Endothelial cell of umbilical vein (primary cell): ENCODE measurements around the gene POLN. TPM values are rescaled to one million over a fixed set of nuclear protein-coding genes. Genes with fewer than 3 reads are reported as not detected.

Source experiments
- BruUV-seq: library from RNA; stranded (reverse); fragments of 400-500 nt; replicated peaks from 2 replicates; lab custom pipeline; 2021; lab: Mats Ljungman, UMichigan
- CTCF ChIA-PET: fragments of 300-600, 350-600 bp; sonication (Branson Sonifier 250); formaldehyde crosslinking; loops from one replicate; lab custom pipeline; 2021; ENCODE audit warnings: antibody characterized with exemption, inconsistent platforms; lab: Charles Lee
- POLR2A ChIA-PET: fragments of 300-600, 350-600 bp; sonication (Branson Sonifier 250); formaldehyde crosslinking; loops from one replicate; lab custom pipeline; 2021; ENCODE audit warnings: antibody characterized with exemption, inconsistent platforms; lab: Charles Lee
- DNase-seq: peaks from one replicate; pipeline ENCODE4 v3.0.0-alpha.2; 2011; ENCODE audit warnings: low read depth, low spot score
- FAIRE-seq: peaks from 2 replicates; lab custom pipeline; 2011; peaks lifted over from hg19 to GRCh38; lab: Jason Lieb, UNC
- H2AFZ ChIP-seq: 2 replicates; pipeline ENCODE4 v1.6.0; 2012; ENCODE audit warnings: low read depth, low read length, control low read depth, inconsistent platforms
- H3K27ac ChIP-seq: 2 replicates; pipeline ENCODE4 v1.5.1; 2011; ENCODE audit warnings: low read depth, mild to moderate bottlenecking, control low read depth, low read length, moderate library complexity; ENCODE audit not compliant: insufficient read depth
- H3K27me3 ChIP-seq, 2 experiments: 2 replicates each; pipeline versions ENCODE4 v1.6.0 to v1.6.1; 2011; ENCODE audit warnings: low read length in 2 of 2, mixed read lengths in 1 of 2; ENCODE audit not compliant: control insufficient read depth in 2 of 2, insufficient read depth in 2 of 2
- H3K36me3 ChIP-seq, 2 experiments: 2 replicates in 1 of 2; 3 replicates in 1 of 2; pipeline ENCODE4 v1.5.1; 2011; ENCODE audit warnings: low read length in 2 of 2, mild to moderate bottlenecking in 1 of 2, moderate library complexity in 1 of 2; ENCODE audit not compliant: control insufficient read depth in 2 of 2, insufficient read depth in 2 of 2; ENCODE audit errors: extremely low read depth in 1 of 2
- H3K4me1 ChIP-seq: 3 replicates; pipeline ENCODE4 v1.5.1; 2011; ENCODE audit warnings: mild to moderate bottlenecking, low read length; ENCODE audit not compliant: control insufficient read depth, insufficient read depth; ENCODE audit errors: extremely low read depth
- H3K4me2 ChIP-seq: 2 replicates; pipeline ENCODE4 v1.6.1; 2011; ENCODE audit warnings: low read length, control low read depth, mixed read lengths; ENCODE audit not compliant: insufficient read depth
- H3K4me3 ChIP-seq, 3 experiments: fragments of 200-600 bp in 1 of 3; sonication (generic), shearing (Covaris generic) in 1 of 3; replicated peaks in 1 of 3; 2 replicates each; pipeline ENCODE4 v1.5.1; 2011 to 2016; ENCODE audit warnings: control low read depth in 3 of 3, low read length in 3 of 3, mild to moderate bottlenecking in 2 of 3, inconsistent platforms in 1 of 3, low read depth in 1 of 3, moderate library complexity in 1 of 3; ENCODE audit not compliant: insufficient read depth in 1 of 3
- H3K79me2 ChIP-seq: 2 replicates; pipeline ENCODE4 v1.6.0; 2012; ENCODE audit warnings: low read length, inconsistent platforms; ENCODE audit not compliant: control insufficient read depth, insufficient read depth
- H3K9ac ChIP-seq: replicated peaks from 2 replicates; pipeline ENCODE3; 2011; ENCODE audit warnings: low read length, control low read depth; ENCODE audit not compliant: insufficient read depth; ENCODE audit errors: extremely low read depth
- H3K9me1 ChIP-seq: replicated peaks from 3 replicates; pipeline ENCODE4 v1.6.0; 2011; ENCODE audit warnings: mild to moderate bottlenecking, low read length; ENCODE audit not compliant: control insufficient read depth, insufficient read depth; ENCODE audit errors: extremely low read depth
- H3K9me3 ChIP-seq: replicated peaks from 2 replicates; pipeline ENCODE4 v1.5.1; 2012; ENCODE audit warnings: low read length, inconsistent platforms; ENCODE audit not compliant: control insufficient read depth, insufficient read depth
- H4K20me1 ChIP-seq: replicated peaks from 2 replicates; pipeline ENCODE3; 2011; ENCODE audit warnings: mild to moderate bottlenecking, low read length; ENCODE audit not compliant: control insufficient read depth, insufficient read depth; ENCODE audit errors: extremely low read depth
- EZH2 ChIP-seq: IDR thresholded peaks from 2 replicates; pipeline ENCODE4 v1.6.1; 2012; ENCODE audit warnings: borderline replicate concordance, low read depth, mild to moderate bottlenecking, moderate library complexity, low read length, inconsistent platforms; ENCODE audit not compliant: severe bottlenecking
- FOS ChIP-seq: IDR thresholded peaks from 2 replicates; pipeline ENCODE4 v1.6.1; 2011; ENCODE audit warnings: mild to moderate bottlenecking, low read length, moderate library complexity, borderline replicate concordance; ENCODE audit not compliant: insufficient read depth
- GATA2 ChIP-seq: IDR thresholded peaks from 2 replicates; pipeline ENCODE4 v1.7.0; 2011; ENCODE audit warnings: low read depth, mild to moderate bottlenecking, moderate library complexity, mixed read lengths, low read length; ENCODE audit not compliant: insufficient read length, insufficient read depth
- JUN ChIP-seq: IDR thresholded peaks from 2 replicates; pipeline ENCODE4 v1.6.1; 2011; ENCODE audit warnings: borderline replicate concordance, low read depth; ENCODE audit not compliant: insufficient read length, insufficient read depth
- MYC ChIP-seq: IDR thresholded peaks from one replicate; pipeline ENCODE4 v1.6.1; 2011; ENCODE audit warnings: mild to moderate bottlenecking, low read depth, low read length
- POLR2A ChIP-seq: IDR thresholded peaks from 2 replicates; pipeline ENCODE4 v1.6.1; 2012; ENCODE audit warnings: low read depth, mild to moderate bottlenecking, control low read depth, low read length
- POLR2AphosphoS5 ChIP-seq: IDR thresholded peaks from 2 replicates; pipeline ENCODE4 v1.6.1; 2012; ENCODE audit warnings: low read depth, mild to moderate bottlenecking, control low read depth, low read length, moderate library complexity; ENCODE audit not compliant: insufficient read depth
- dilution Hi-C: fragments of 300-500 bp; cut with MboI; formaldehyde crosslinking; loops from one replicate; pipeline ENCODE4 v1.15.0; 2019; ENCODE audit warnings: low sequenced_read_pairs; ENCODE audit not compliant: extremely low pct_ligation_motif_present
- intact Hi-C: fragments of 100-400 bp; cut with micrococcal nuclease; formaldehyde crosslinking; loops from one replicate; pipeline ENCODE4 v1.10.0; 2022
- polyA plus RNA-seq, 4 experiments: library from polyadenylated mRNA; depleted of rRNA in 3 of 4; stranded (reverse) in 3 of 4; unstranded in 1 of 4; fragments of >200 nt; gene quantifications; 2 replicates each; pipeline versions ENCODE4 v1.2.1 to v1.2.3, GENCODE V29; 2011 to 2012; ENCODE audit warnings: missing spikeins in 1 of 4
- total RNA-seq: library from RNA; stranded (reverse); gene quantifications from 2 replicates; pipeline ENCODE4 v1.2.3, GENCODE V29; 2021
- TF ChIP-seq, protein P1 (sequence below), 2 donors: IDR thresholded peaks; 1 replicate in 1 of 2; 2 replicates in 1 of 2; pipeline ENCODE4 v1.5.1; 2011; ENCODE audit warnings: low read length in 2 of 2, mild to moderate bottlenecking in 2 of 2, moderate library complexity in 2 of 2, control low read depth in 1 of 2, inconsistent platforms in 1 of 2, low read depth in 1 of 2; ENCODE audit not compliant: insufficient read depth in 1 of 2; ENCODE audit errors: extremely low read depth in 1 of 2
- TF ChIP-seq, protein P2 (sequence below): IDR thresholded peaks from 2 replicates; pipeline ENCODE4 v1.6.1; 2011; ENCODE audit not compliant: insufficient read depth, insufficient read length

The POLN gene
- total and polyA plus RNA-seq, 2 donors (not counting 3 experiments of a cell fraction or from before 2014, with no cell fraction given) = 1.3 to 4.2 TPM

DNA sequence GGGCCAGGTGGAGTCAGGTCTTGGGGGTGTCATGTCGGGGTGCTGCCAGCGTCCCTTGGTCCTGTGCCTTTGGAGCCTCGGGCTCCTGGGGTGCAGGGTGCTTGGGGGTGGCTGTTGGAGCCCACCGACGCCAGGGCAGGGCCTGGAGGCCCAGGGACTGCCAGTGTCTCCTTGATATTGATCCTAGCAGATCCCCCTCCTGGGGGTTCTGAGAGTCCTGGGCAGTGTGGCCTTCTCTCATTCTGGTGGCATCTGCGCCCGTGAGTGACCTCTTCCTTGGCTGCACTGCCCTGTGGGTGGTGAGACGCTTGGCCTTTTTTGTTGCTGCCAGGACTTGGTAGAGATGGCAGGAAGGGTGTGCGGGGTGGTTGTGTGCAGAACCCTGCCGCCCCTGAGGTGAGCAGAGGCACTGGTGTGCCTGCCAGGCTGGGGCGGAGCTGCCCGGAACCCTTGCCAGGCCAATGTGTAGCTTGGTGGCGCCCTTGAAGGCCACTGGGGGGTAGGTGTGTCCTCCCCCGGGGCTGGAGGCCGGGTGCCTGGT is 175.8 kb downstream of the POLN start:
- Histone ChIP-seq H3K27me3 (peaks cover 2 to 4% of the 10 kb centered on the region in 2 experiments), H3K4me3 (no peak overlapping the region), H2AFZ (no peak overlapping the region), H3K4me1 (no peaks in the 10 kb centered on the region), H3K9ac (no peak overlapping the region), H3K79me2 (no peaks in the 10 kb centered on the region), H3K9me3 (no peaks in the 10 kb centered on the region), H3K36me3 (no peaks in the 10 kb centered on the region), H3K4me2 (no peak overlapping the region), H4K20me1 (no peaks in the 10 kb centered on the region), H3K27ac (no peak overlapping the region), H3K9me1 (no peaks in the 10 kb centered on the region)
- dilution Hi-C loops (no loop called here), intact Hi-C loops (no loop called here)
- FAIRE-seq (no peak), DNase-seq (no peak)
- ChIA-PET POLR2A (no interaction called here), CTCF (no interaction called here)
- TF ChIP-seq, protein P1, sequence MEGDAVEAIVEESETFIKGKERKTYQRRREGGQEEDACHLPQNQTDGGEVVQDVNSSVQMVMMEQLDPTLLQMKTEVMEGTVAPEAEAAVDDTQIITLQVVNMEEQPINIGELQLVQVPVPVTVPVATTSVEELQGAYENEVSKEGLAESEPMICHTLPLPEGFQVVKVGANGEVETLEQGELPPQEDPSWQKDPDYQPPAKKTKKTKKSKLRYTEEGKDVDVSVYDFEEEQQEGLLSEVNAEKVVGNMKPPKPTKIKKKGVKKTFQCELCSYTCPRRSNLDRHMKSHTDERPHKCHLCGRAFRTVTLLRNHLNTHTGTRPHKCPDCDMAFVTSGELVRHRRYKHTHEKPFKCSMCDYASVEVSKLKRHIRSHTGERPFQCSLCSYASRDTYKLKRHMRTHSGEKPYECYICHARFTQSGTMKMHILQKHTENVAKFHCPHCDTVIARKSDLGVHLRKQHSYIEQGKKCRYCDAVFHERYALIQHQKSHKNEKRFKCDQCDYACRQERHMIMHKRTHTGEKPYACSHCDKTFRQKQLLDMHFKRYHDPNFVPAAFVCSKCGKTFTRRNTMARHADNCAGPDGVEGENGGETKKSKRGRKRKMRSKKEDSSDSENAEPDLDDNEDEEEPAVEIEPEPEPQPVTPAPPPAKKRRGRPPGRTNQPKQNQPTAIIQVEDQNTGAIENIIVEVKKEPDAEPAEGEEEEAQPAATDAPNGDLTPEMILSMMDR (IDR thresholded peaks at IDR 0.05; ENCODE audit: extremely low read depth in 1 of 2, insufficient read depth in 1 of 2, low read depth in 1 of 2, low read length in 2 of 2) = no peak
- no peak for TF ChIP-seq GATA2
- TF ChIP-seq EZH2 = no peak
- no peak for TF ChIP-seq POLR2A
- TF ChIP-seq FOS = no peak
- no peak for TF ChIP-seq POLR2AphosphoS5
- TF ChIP-seq MYC = no peak
- TF ChIP-seq, protein P2, sequence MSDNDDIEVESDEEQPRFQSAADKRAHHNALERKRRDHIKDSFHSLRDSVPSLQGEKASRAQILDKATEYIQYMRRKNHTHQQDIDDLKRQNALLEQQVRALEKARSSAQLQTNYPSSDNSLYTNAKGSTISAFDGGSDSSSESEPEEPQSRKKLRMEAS = no peak
- TF ChIP-seq JUN = no peak
- BruUV-seq = no TSS peak
